ENCODE results near the gene HS3ST3B1. TPM values are rescaled to one million over a fixed set of nuclear protein-coding genes. Genes with fewer than 3 reads are reported as not detected.

Gene HS3ST3B1
- total and polyA plus RNA-seq, 2 of the 4 experiments (the other 2 are of a cell fraction) = 3.1 to 4.3 TPM

- Histone ChIP-seq H2BK120ac (ENCODE audit: low read depth, low read length) (no peak overlapping the region), H3K27me3 (ENCODE audit: control insufficient read depth, insufficient read depth, low read length) (peaks cover 24% of the 10 kb centered on the region), H2AK9ac (replicated peaks; ENCODE audit: low read depth, low read length, poor library complexity) (no peak overlapping the region), H3K9me1 (ENCODE audit: insufficient read depth, low read length) (no peaks in the 10 kb centered on the region), H3K79me1 (ENCODE audit: low read depth in 1 of 2, low read length in 2 of 2) (no peaks in the 10 kb centered on the region), H4K20me1 (ENCODE audit: insufficient read depth, low read length) (no peaks in the 10 kb centered on the region), H3K18ac (ENCODE audit: low read depth, low read length) (no peak overlapping the region), H3K9ac (ENCODE audit: low read depth, low read length) (no peak overlapping the region), H4K8ac (ENCODE audit: low read depth in 2 of 2, low read length in 2 of 2) (no peak overlapping the region), H3K4me3 (ENCODE audit: insufficient read depth, low read depth, low read length) (no peak overlapping the region), H2AK5ac (ENCODE audit: low read depth, low read length) (no peak overlapping the region), H3K23ac (ENCODE audit: low read depth, low read length) (no peak overlapping the region), H2AFZ (replicated peaks; ENCODE audit: low read length, poor library complexity) (no peak overlapping the region), H3K27ac (ENCODE audit: insufficient read depth, low read length) (no peak overlapping the region), H4K5ac (ENCODE audit: low read depth, low read length) (no peak overlapping the region), H3K36me3 (ENCODE audit: control insufficient read depth, insufficient read depth, low read length) (no peaks in the 10 kb centered on the region), H2BK20ac (ENCODE audit: low read depth, low read length) (no peak overlapping the region), H4K91ac (ENCODE audit: insufficient read depth, low read depth, low read length) (no peak overlapping the region), H3K14ac (replicated peaks; ENCODE audit: low read depth, low read length) (no peak overlapping the region), H2BK15ac (ENCODE audit: low read depth, low read length) (no peak overlapping the region), H2BK5ac (ENCODE audit: low read depth, low read length, poor library complexity, severe bottlenecking) (no peak overlapping the region), H3K4me1 (ENCODE audit: control insufficient read depth, insufficient read depth, low read length) (no peaks in the 10 kb centered on the region), H3K56ac (ENCODE audit: extremely low read depth, insufficient read depth, low read length) (no peak overlapping the region), H3K9me3 (ENCODE audit: control insufficient read depth, insufficient read depth, low read length) (no peaks in the 10 kb centered on the region), H3K4me2 (ENCODE audit: low read depth, low read length) (no peak overlapping the region), H3K4ac (ENCODE audit: low read depth, low read length) (no peak overlapping the region)
- 10% methylated on average over 2 of the region's 5 CpGs; no CpG with 5 or more reads in 1 of the 2 experiments for WGBS, 2 experiments (ENCODE audit: extremely low coverage in 2 of 2, insufficient read length in 1 of 2)
- in situ Hi-C loops (cut with MboI; ENCODE audit: low sequenced_read_pairs) (no loop called here), intact Hi-C loops (cut with micrococcal nuclease) (no loop called here), dilution Hi-C loops (cut with HindIII; ENCODE audit: low sequenced_read_pairs, unreplicated experiment) (no loop called here)
- ATAC-seq (ENCODE audit: low read depth) (no peak), DNase-seq (no peak)
- CTCF ChIA-PET = no interaction called here
- TF ChIP-seq CHD1 (IDR thresholded peaks at IDR 0.05; ENCODE audit: low read depth, low read length) = no peak
- POLR2A ChIA-PET (ENCODE audit: unreplicated experiment) = no interaction called here
- no TSS peak for BruUV-seq (replicated peaks)
These were observed 31.4 kb upstream of the HS3ST3B1 start for GRCh38 chr17:14269473-14269872.
